HepG2 (cell line): ENCODE measurements around the gene MORN5. TPM values are rescaled to one million over a fixed set of nuclear protein-coding genes. Genes with fewer than 3 reads are reported as not detected.

Experiments
- ATAC-seq: fragments of 200-7000 bp; cut with Tn5 transposase; 3 replicates; pipeline ENCODE4 v1.9.1; 2020; ENCODE audit warnings: mild to moderate bottlenecking, moderate library complexity
- Bru-seq: library from RNA; stranded (reverse); fragments of 400-500 nt; gene quantifications from one replicate; lab custom pipeline; 2021; lab: Mats Ljungman, UMichigan
- BruChase-seq, 2 experiments: library from RNA; stranded (reverse); fragments of 400-500 nt; gene quantifications; one replicate each; lab custom pipeline; 2021; lab: Mats Ljungman, UMichigan
- BruUV-seq: library from RNA; stranded (reverse); fragments of 400-500 nt; replicated peaks from 2 replicates; lab custom pipeline; 2021; lab: Mats Ljungman, UMichigan
- CTCF ChIA-PET: fragments of 300-600 bp; formaldehyde crosslinking; extraction: SDS; loops from one replicate; lab custom pipeline; 2021; ENCODE audit warnings: low total read pairs, inconsistent platforms, low intra/inter-chr PET ratio; lab: Yijun Ruan, JAX
- POLR2A ChIA-PET: fragments of 350-600 bp; sonication (Branson Sonifier 250); formaldehyde crosslinking; loops from one replicate; lab custom pipeline; 2020; ENCODE audit warnings: antibody characterized with exemption, inconsistent platforms; lab: Yijun Ruan, JAX
- DNase-seq: peaks from one replicate; pipeline ENCODE4 v3.0.0-alpha.2; 2015; ENCODE audit warnings: low spot score
- FAIRE-seq: peaks from 3 replicates; lab custom pipeline; 2011; peaks lifted over from hg19 to GRCh38; lab: Jason Lieb, UNC
- H2AFZ ChIP-seq: one replicate; pipeline ENCODE4 v1.6.1; 2011; ENCODE audit warnings: low read length, inconsistent platforms
- H3K27ac ChIP-seq: fragments of 300-600 bp; 3 replicates; pipeline ENCODE4 v1.8.0; 2011; ENCODE audit warnings: mixed run types, mild to moderate bottlenecking, mixed read lengths, low read length, inconsistent platforms; ENCODE audit not compliant: insufficient read depth; ENCODE audit errors: extremely low read length
- H3K27me3 ChIP-seq, 2 experiments: fragments of 200-600 bp in 1 of 2; 2 replicates in 1 of 2; 3 replicates in 1 of 2; pipeline versions ENCODE4 v1.6.0 to v1.8.0; 2011; ENCODE audit warnings: low read length in 2 of 2, mild to moderate bottlenecking in 2 of 2, moderate library complexity in 2 of 2, inconsistent platforms in 1 of 2; ENCODE audit not compliant: insufficient read depth in 2 of 2, control insufficient read depth in 1 of 2
- H3K36me3 ChIP-seq, 2 experiments: fragments of 200-600 bp in 1 of 2; replicated peaks in 1 of 2; 2 replicates in 1 of 2; 3 replicates in 1 of 2; pipeline versions ENCODE4 v1.5.1 to v1.8.0; 2011; ENCODE audit warnings: low read length in 2 of 2, inconsistent platforms in 1 of 2; ENCODE audit not compliant: insufficient read depth in 2 of 2, control insufficient read depth in 1 of 2
- H3K4me1 ChIP-seq: 2 replicates; pipeline ENCODE4 v1.5.1; 2012; ENCODE audit warnings: low read length, inconsistent platforms; ENCODE audit not compliant: insufficient read depth
- H3K4me2 ChIP-seq: 2 replicates; pipeline ENCODE4 v1.6.0; 2011; ENCODE audit warnings: low read depth, low read length, inconsistent platforms
- H3K4me3 ChIP-seq, 3 experiments: fragments of 200-600 bp in 1 of 3; sonication (generic), shearing (Covaris generic) in 1 of 3; replicated peaks in 1 of 3; 2 replicates each; pipeline ENCODE4 v1.5.1; 2011 to 2016; ENCODE audit warnings: low read length in 3 of 3, inconsistent platforms in 2 of 3, low read depth in 2 of 3, mild to moderate bottlenecking in 2 of 3, control low read depth in 1 of 3, mixed read lengths in 1 of 3; ENCODE audit not compliant: insufficient read depth in 1 of 3
- H3K79me2 ChIP-seq: one replicate; pipeline ENCODE4 v1.6.1; 2011; ENCODE audit warnings: low read length, inconsistent platforms; ENCODE audit not compliant: insufficient read depth
- H3K9ac ChIP-seq: 2 replicates; pipeline ENCODE4 v1.6.0; 2011; ENCODE audit warnings: mild to moderate bottlenecking, low read depth, low read length, inconsistent platforms; ENCODE audit not compliant: insufficient read depth
- H3K9me3 ChIP-seq: 2 replicates; pipeline ENCODE4 v1.5.1; 2012; ENCODE audit warnings: mild to moderate bottlenecking, low read length
- H4K20me1 ChIP-seq: 2 replicates; pipeline ENCODE4 v1.6.0; 2011; ENCODE audit warnings: inconsistent platforms, mild to moderate bottlenecking, low read length, moderate library complexity; ENCODE audit not compliant: insufficient read depth
- CC2D1A ChIP-seq: sonication (generic); formaldehyde crosslinking; IDR thresholded peaks from 2 replicates; pipeline ENCODE4 v1.8.1; 2023; ENCODE audit warnings: mild to moderate bottlenecking, missing genetic modification reagents
- FOXO1 ChIP-seq: sonication (generic); formaldehyde crosslinking; IDR thresholded peaks from 2 replicates; pipeline ENCODE4 v1.4.0; 2020; ENCODE audit warnings: missing genetic modification reagents
- MEF2D ChIP-seq: sonication (generic); formaldehyde crosslinking; IDR thresholded peaks from 2 replicates; pipeline ENCODE4 v1.5.1; 2020; ENCODE audit warnings: mild to moderate bottlenecking, missing genetic modification reagents
- RARA ChIP-seq: IDR thresholded peaks from 2 replicates; pipeline ENCODE4 v1.6.1; 2016; ENCODE audit warnings: missing genetic modification reagents, missing compliant biosample characterization
- SMARCC2 ChIP-seq: fragments of 450-650 bp; IDR thresholded peaks from 2 replicates; pipeline ENCODE4 v1.6.1; 2017; ENCODE audit warnings: antibody characterized with exemption, mild to moderate bottlenecking
- SNAPC4 ChIP-seq: sonication (generic); formaldehyde crosslinking; IDR thresholded peaks from 2 replicates; pipeline ENCODE4 v1.4.0; 2020; ENCODE audit warnings: mild to moderate bottlenecking, missing genetic modification reagents
- SP1 ChIP-seq, 2 experiments: fragments of 450-650 bp in 1 of 2; sonication (generic) in 1 of 2; formaldehyde crosslinking in 1 of 2; IDR thresholded peaks; 2 replicates each; pipeline versions ENCODE4 v1.4.0 to v1.6.1; 2016 to 2020; ENCODE audit warnings: missing genetic modification reagents in 1 of 2
- ZBTB37 ChIP-seq: sonication (generic); formaldehyde crosslinking; IDR thresholded peaks from 2 replicates; pipeline ENCODE4 v1.4.0; 2020; ENCODE audit warnings: mild to moderate bottlenecking, missing genetic modification reagents
- WGBS: methylation state at CpG from one replicate; pipeline ENCODE4 v1.1.6; 2017; ENCODE audit warnings: low lambda C conversion rate; 5-methylcytosine and 5-hydroxymethylcytosine counted together
- in situ Hi-C: cut with HindIII; loops from 2 replicates; pipeline ENCODE4 v1.10.0; 2017; ENCODE audit warnings: low pct_unique_long_range_greater_than_20kb; ENCODE audit not compliant: extremely low pct_ligation_motif_present
- intact Hi-C: fragments of 100-400 bp; cut with micrococcal nuclease; formaldehyde crosslinking; loops from one replicate; pipeline ENCODE4 v1.10.0; 2022; ENCODE audit not compliant: unreplicated experiment
- long read RNA-seq, 2 experiments: library from RNA in 1 of 2; library from polyadenylated mRNA in 1 of 2; stranded (forward) in 1 of 2; unstranded in 1 of 2; transcript quantifications; one replicate each; pipeline ENCODE4 v2.0.0, GENCODE V29; 2019 to 2022
- polyA minus RNA-seq, 3 experiments: library from RNA; depleted of rRNA, polyadenylated mRNA; stranded (reverse); fragments of >200 nt; gene quantifications; 2 replicates each; pipeline ENCODE4 v1.2.3, GENCODE V29; 2011; ENCODE audit warnings: low replicate concordance in 1 of 3
- polyA plus RNA-seq, 8 experiments: library from polyadenylated mRNA; depleted of rRNA in 3 of 8; stranded (reverse) in 7 of 8; unstranded in 1 of 8; fragments of >200 nt; fragmentation: Illumina TruSeq in 4 of 8; extraction: Trizol in 4 of 8; gene quantifications; 2 replicates each; pipeline versions ENCODE4 v1.2.1 to v1.2.3, GENCODE V29; 2011 to 2016; ENCODE audit warnings: low read depth in 4 of 8, missing spikeins in 1 of 8, mixed read lengths in 1 of 8; ENCODE audit not compliant: insufficient read depth in 1 of 8
- total RNA-seq, 5 experiments: library from RNA; depleted of rRNA; stranded (reverse); fragments of >200 nt; fragmentation: Illumina TruSeq; extraction: Trizol; gene quantifications; 2 replicates each; pipeline ENCODE4 v1.2.3, GENCODE V29; 2016; ENCODE audit warnings: low read depth in 1 of 5
- TF ChIP-seq, protein P1 (sequence below): sonication (generic); formaldehyde crosslinking; IDR thresholded peaks from 2 replicates; pipeline ENCODE4 v1.5.0; 2020; ENCODE audit warnings: missing genetic modification reagents, mild to moderate bottlenecking, borderline replicate concordance

The MORN5 gene
- total RNA-seq (2016; rRNA removed; fragmentation: Illumina TruSeq; extraction: Trizol) (not detected in 2 replicates), polyA plus RNA-seq (2011; rRNA removed) (not detected in 2 replicates), polyA minus RNA-seq (2011; rRNA and poly(A)+ RNA removed; ENCODE audit: low replicate concordance) (not detected in 2 replicates), Bru-seq, nascent RNA (not detected), BruChase-seq, experiment 1, labeled RNA remaining after a 6-hour chase (not detected), BruChase-seq, experiment 2, labeled RNA remaining after a 2-hour chase (percentile 3 among the genes with signal in this experiment)
- total RNA-seq (2016; cell fraction: cytosol; rRNA removed; fragmentation: Illumina TruSeq; extraction: Trizol; ENCODE audit: low read depth): not detected in 2 replicates
- not detected in 2 replicates for total RNA-seq (2016; cell fraction: insoluble cytoplasmic fraction; rRNA removed; fragmentation: Illumina TruSeq; extraction: Trizol)
- not detected in 2 replicates for total RNA-seq (2016; cell fraction: membrane; rRNA removed; fragmentation: Illumina TruSeq; extraction: Trizol)
- total RNA-seq (2016; cell fraction: nucleus; rRNA removed; fragmentation: Illumina TruSeq; extraction: Trizol): not detected in 2 replicates
- not detected in 2 replicates for polyA plus RNA-seq (2011; cell fraction: cytosol; rRNA removed)
- polyA plus RNA-seq (2011; cell fraction: nucleus; rRNA removed): not detected in 2 replicates
- polyA plus RNA-seq (2012): not detected in 2 replicates
- not detected in 2 replicates for polyA plus RNA-seq (2016; cell fraction: cytosol; fragmentation: Illumina TruSeq; extraction: Trizol; ENCODE audit: low read depth)
- not detected in 2 replicates for polyA plus RNA-seq (2016; cell fraction: insoluble cytoplasmic fraction; fragmentation: Illumina TruSeq; extraction: Trizol; ENCODE audit: low read depth)
- not detected in 2 replicates for polyA plus RNA-seq (2016; cell fraction: membrane; fragmentation: Illumina TruSeq; extraction: Trizol; ENCODE audit: low read depth)
- not detected in 2 replicates for polyA plus RNA-seq (2016; cell fraction: nucleus; fragmentation: Illumina TruSeq; extraction: Trizol; ENCODE audit: insufficient read depth, low read depth)
- not detected in 2 replicates for polyA minus RNA-seq (2011; cell fraction: cytosol; rRNA and poly(A)+ RNA removed)
- polyA minus RNA-seq (2011; cell fraction: nucleus; rRNA and poly(A)+ RNA removed): not detected in 2 replicates
- long read RNA-seq, experiment 1: 0 reads
- long read RNA-seq, experiment 2: 0 reads

DNA sequence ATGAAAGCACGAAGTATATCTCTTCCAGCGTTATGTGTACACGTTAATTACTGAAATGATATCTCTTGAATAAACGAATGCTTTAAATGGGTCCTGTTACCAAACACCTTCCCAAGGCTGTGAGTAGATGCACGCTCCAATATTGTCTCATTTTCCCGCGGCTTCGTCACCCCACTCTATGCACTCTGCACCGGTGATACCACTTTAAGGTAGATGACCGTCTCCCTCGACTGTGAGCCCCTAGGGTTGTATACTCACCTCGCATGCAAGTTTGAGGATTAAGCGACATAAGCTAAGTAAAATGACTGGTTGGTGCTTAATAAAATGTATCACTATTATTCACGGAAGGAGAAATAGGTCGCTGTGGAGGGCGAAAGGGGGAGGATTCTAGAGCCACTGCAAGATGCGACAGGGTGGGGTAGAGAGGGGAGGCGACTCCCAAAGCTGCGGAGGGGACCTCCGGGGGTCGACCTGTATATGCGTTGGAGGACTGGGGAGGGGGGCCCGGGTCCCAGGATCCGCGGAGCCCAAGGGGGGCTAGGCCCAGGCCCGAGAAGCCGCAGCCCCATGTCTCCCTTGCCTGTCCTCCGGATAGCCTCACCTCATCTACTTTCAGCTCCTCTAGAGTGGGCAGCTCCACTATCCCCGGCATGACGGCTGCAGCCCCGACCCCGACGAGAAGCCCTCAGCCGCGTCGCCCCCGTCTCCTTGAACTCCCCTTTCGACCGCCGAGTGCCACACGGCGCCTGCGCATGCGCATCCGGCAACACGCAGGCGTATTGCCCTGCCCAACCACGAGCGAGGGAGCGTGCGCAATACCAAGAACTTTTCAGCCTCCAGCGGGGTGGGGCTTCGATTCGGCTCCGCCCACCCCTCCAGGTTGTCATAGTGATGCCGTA lies at the start of gene MORN5, which contains the start of gene NDUFA8:
Gene MORN5 (plus strand): TSS at position 883 of the 899 bp plus-strand sequence. CDS start 65 bp downstream, outside the sequence.
Gene NDUFA8 (minus strand): TSS at position 754 of the 899 bp plus-strand sequence. CDS start 102 bp downstream, at position 652.
- intact Hi-C loops: no loop called here
- Histone ChIP-seq H3K79me2 (peaks cover 39% of the 10 kb centered on the region), H3K36me3 (no peaks in the 10 kb centered on the region), H3K4me1 (peaks cover 36% of the 10 kb centered on the region), H3K9ac (peak within 1 kb of the TSS; percentile 90), H3K9me3 (no peaks in the 10 kb centered on the region), H4K20me1 (0 out of 2 replicates have a peak, but pooled peaks cover 3% of the 10 kb centered on the region), H3K27me3 (no peaks in the 10 kb centered on the region; a peak in 1 of 5 replicates), H3K4me3 (peak within 1 kb of the TSS; percentile 75 to 85 (median 81)), H2AFZ (no peak within 1 kb of the TSS), H3K27ac (peak within 1 kb of the TSS; percentile 70), H3K4me2 (peak within 1 kb of the TSS; percentile 96)
- CTCF ChIA-PET: no interaction called here
- under 1% methylated on average over 23 of the region's 56 CpGs for WGBS
- FAIRE-seq (peak; percentile 96), DNase-seq (peak; percentile 92), ATAC-seq (peak; percentile 94)
- TSS peak; percentile 74 for BruUV-seq
- POLR2A ChIA-PET: interaction anchor here (0.8 to 1.0 kb wide), 2 partner anchors 20 to 29 kb away, joined by 3 read pairs; no protein-coding TSS in a partner anchor
- in situ Hi-C loops: no loop called here
- TF ChIP-seq CC2D1A (no peak), ZBTB37 (no peak), MEF2D (CRISPR knock-in tag) (no peak; the same call in 1 of the 2 replicates), SP1 (IDR thresholded peaks at IDR 0.05) (no peak), SP1 (CRISPR knock-in tag; IDR thresholded peaks at IDR 0.05) (peak; percentile 62), SNAPC4 (peak; percentile 19; the same call in 1 of the 2 replicates), SMARCC2 (no peak), FOXO1 (CRISPR knock-in tag) (peak; percentile 11; the same call in 1 of the 2 replicates), RARA (peak; percentile 38)
- TF ChIP-seq, protein P1, sequence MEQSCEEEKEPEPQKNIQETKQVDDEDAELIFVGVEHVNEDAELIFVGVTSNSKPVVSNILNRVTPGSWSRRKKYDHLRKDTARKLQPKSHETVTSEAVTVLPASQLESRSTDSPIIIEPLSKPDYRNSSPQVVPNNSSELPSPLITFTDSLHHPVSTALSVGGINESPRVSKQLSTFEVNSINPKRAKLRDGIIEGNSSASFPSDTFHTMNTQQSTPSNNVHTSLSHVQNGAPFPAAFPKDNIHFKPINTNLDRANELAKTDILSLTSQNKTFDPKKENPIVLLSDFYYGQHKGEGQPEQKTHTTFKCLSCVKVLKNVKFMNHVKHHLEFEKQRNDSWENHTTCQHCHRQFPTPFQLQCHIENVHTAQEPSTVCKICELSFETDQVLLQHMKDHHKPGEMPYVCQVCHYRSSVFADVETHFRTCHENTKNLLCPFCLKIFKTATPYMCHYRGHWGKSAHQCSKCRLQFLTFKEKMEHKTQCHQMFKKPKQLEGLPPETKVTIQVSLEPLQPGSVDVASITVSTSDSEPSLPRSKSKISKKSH (CRISPR knock-in tag): peak; percentile 79
